H1 (cell line): ENCODE results near the gene MEN1. TPM values are rescaled to one million over a fixed set of nuclear protein-coding genes. Genes with fewer than 3 reads are reported as not detected.

ENCODE experiments used
- CTCF ChIA-PET: fragments of 300-600 bp; sonication (Branson Sonifier 250); formaldehyde crosslinking; loops from one replicate; lab custom pipeline; 2021; ENCODE audit not compliant: partially characterized antibody; lab: Charles Lee
- POLR2A ChIA-PET: fragments of 300-600 bp; sonication (Branson Sonifier 250); formaldehyde crosslinking; loops from one replicate; lab custom pipeline; 2021; ENCODE audit warnings: inconsistent platforms; ENCODE audit not compliant: partially characterized antibody; lab: Charles Lee
- DNase-seq, 2 experiments: peaks; one replicate each; pipeline versions ENCODE4 v3.0.0 to v3.0.0-alpha.2; 2010 to 2022; ENCODE audit warnings: low spot score in 2 of 2, low read depth in 1 of 2, mixed read lengths in 1 of 2
- FAIRE-seq: peaks from 2 replicates; lab custom pipeline; 2011; peaks lifted over from hg19 to GRCh38; lab: Jason Lieb, UNC
- H2AFZ ChIP-seq: 2 replicates; pipeline ENCODE4 v1.8.1; 2012; ENCODE audit warnings: low read length, inconsistent platforms
- H2AK5ac ChIP-seq: 2 replicates; pipeline ENCODE4 v1.6.1; 2013; ENCODE audit warnings: low read depth, low read length
- H2BK120ac ChIP-seq: replicated peaks from 2 replicates; pipeline ENCODE3; 2013; ENCODE audit warnings: low read depth, low read length, inconsistent platforms
- H2BK12ac ChIP-seq: 2 replicates; pipeline ENCODE4 v1.6.1; 2013; ENCODE audit warnings: low read depth, low read length
- H2BK15ac ChIP-seq: 2 replicates; pipeline ENCODE4 v1.6.1; 2013; ENCODE audit warnings: low read length
- H2BK20ac ChIP-seq: 2 replicates; pipeline ENCODE4 v1.6.1; 2013; ENCODE audit warnings: low read length
- H2BK5ac ChIP-seq: 2 replicates; pipeline ENCODE4 v1.6.1; 2013; ENCODE audit warnings: low read depth, low read length
- H3K14ac ChIP-seq: 2 replicates; pipeline ENCODE4 v1.6.1; 2013; ENCODE audit warnings: inconsistent platforms; ENCODE audit not compliant: insufficient read length
- H3K18ac ChIP-seq: 2 replicates; pipeline ENCODE4 v1.6.1; 2013; ENCODE audit warnings: low read length; ENCODE audit errors: extremely low read depth
- H3K23ac ChIP-seq: 2 replicates; pipeline ENCODE4 v1.6.1; 2013; ENCODE audit warnings: inconsistent platforms; ENCODE audit not compliant: insufficient read length
- H3K23me2 ChIP-seq: 2 replicates; pipeline ENCODE4 v1.6.1; 2013; ENCODE audit warnings: low read depth, low read length
- H3K27ac ChIP-seq: 2 replicates; pipeline ENCODE4 v1.6.1; 2011; ENCODE audit warnings: low read depth, low read length, inconsistent platforms
- H3K27me3 ChIP-seq, 4 experiments: replicated peaks in 1 of 4; 1 replicate in 1 of 4; 2 replicates in 3 of 4; pipeline versions ENCODE4 v1.6.1 to v1.8.1; 2011 to 2013; ENCODE audit warnings: low read length in 3 of 4, mild to moderate bottlenecking in 3 of 4, inconsistent platforms in 2 of 4, mixed read lengths in 2 of 4, moderate library complexity in 1 of 4; ENCODE audit not compliant: control insufficient read depth in 3 of 4, insufficient read depth in 3 of 4; ENCODE audit errors: extremely low read depth in 1 of 4
- H3K36me3 ChIP-seq, 4 experiments: 2 replicates each; pipeline versions ENCODE4 v1.6.1 to v1.8.1; 2011 to 2013; ENCODE audit warnings: mild to moderate bottlenecking in 4 of 4, low read length in 3 of 4, moderate library complexity in 2 of 4, control low read depth in 1 of 4, inconsistent platforms in 1 of 4; ENCODE audit not compliant: insufficient read depth in 4 of 4, control insufficient read depth in 2 of 4
- H3K4ac ChIP-seq: replicated peaks from 2 replicates; pipeline ENCODE3; 2013; ENCODE audit warnings: low read length, low read depth, mixed read lengths, inconsistent platforms; ENCODE audit not compliant: insufficient read length
- H3K4me1 ChIP-seq, 4 experiments: replicated peaks in 1 of 4; 1 replicate in 1 of 4; 2 replicates in 3 of 4; pipeline versions ENCODE4 v1.6.1 to v1.8.1; 2011 to 2013; ENCODE audit warnings: low read length in 3 of 4, inconsistent platforms in 2 of 4, mixed read lengths in 1 of 4; ENCODE audit not compliant: insufficient read depth in 4 of 4, control insufficient read depth in 3 of 4
- H3K4me2 ChIP-seq, 2 experiments: 2 replicates each; pipeline versions ENCODE4 v1.6.1 to v1.8.1; 2011 to 2013; ENCODE audit warnings: low read depth in 2 of 2, low read length in 2 of 2, control low read depth in 1 of 2, inconsistent platforms in 1 of 2, mild to moderate bottlenecking in 1 of 2; ENCODE audit not compliant: insufficient read depth in 1 of 2
- H3K4me3 ChIP-seq, 4 experiments: fragments of 200-600, 300-600 bp in 1 of 4; sonication (generic), shearing (Covaris generic), sonication (Bioruptor Twin) in 1 of 4; 2 replicates each; pipeline versions ENCODE4 v1.5.1 to v1.8.1; 2011 to 2016; ENCODE audit warnings: low read length in 4 of 4, low read depth in 3 of 4, control low read depth in 2 of 4, inconsistent platforms in 2 of 4, mild to moderate bottlenecking in 2 of 4, mixed read lengths in 1 of 4, moderate library complexity in 1 of 4; ENCODE audit not compliant: insufficient read depth in 2 of 4; ENCODE audit errors: extremely low read depth in 1 of 4
- H3K56ac ChIP-seq: replicated peaks from 2 replicates; pipeline ENCODE3; 2013; ENCODE audit warnings: low read depth, mild to moderate bottlenecking, mixed read lengths, low read length, inconsistent platforms; ENCODE audit not compliant: insufficient read length
- H3K79me1 ChIP-seq: 2 replicates; pipeline ENCODE4 v1.6.1; 2013; ENCODE audit warnings: low read depth, low read length, control low read depth
- H3K79me2 ChIP-seq, 2 experiments: 2 replicates each; pipeline versions ENCODE4 v1.6.1 to v1.8.1; 2012 to 2013; ENCODE audit warnings: low read length in 2 of 2, mild to moderate bottlenecking in 2 of 2, inconsistent platforms in 1 of 2; ENCODE audit not compliant: insufficient read depth in 2 of 2, control insufficient read depth in 1 of 2
- H3K9ac ChIP-seq, 4 experiments: replicated peaks in 1 of 4; 1 replicate in 1 of 4; 2 replicates in 3 of 4; pipeline versions ENCODE4 v1.6.1 to v1.8.1; 2011 to 2013; ENCODE audit warnings: low read depth in 3 of 4, low read length in 3 of 4, control low read depth in 2 of 4, mild to moderate bottlenecking in 2 of 4, moderate library complexity in 2 of 4, inconsistent platforms in 1 of 4; ENCODE audit errors: extremely low read depth in 1 of 4
- H3K9me3 ChIP-seq, 2 experiments: 2 replicates each; pipeline versions ENCODE4 v1.6.1 to v1.8.1; 2012 to 2013; ENCODE audit warnings: mild to moderate bottlenecking in 2 of 2, moderate library complexity in 2 of 2, control low read depth in 1 of 2, inconsistent platforms in 1 of 2, low read depth in 1 of 2, low read length in 1 of 2, mixed read lengths in 1 of 2; ENCODE audit not compliant: insufficient read depth in 2 of 2
- H4K20me1 ChIP-seq, 2 experiments: replicated peaks in 1 of 2; 2 replicates each; pipeline versions ENCODE3 to v1.8.1; 2011 to 2013; ENCODE audit warnings: inconsistent platforms in 2 of 2, low read length in 2 of 2, mild to moderate bottlenecking in 1 of 2; ENCODE audit not compliant: insufficient read depth in 2 of 2, control insufficient read depth in 1 of 2
- H4K5ac ChIP-seq: 2 replicates; pipeline ENCODE4 v1.6.1; 2013; ENCODE audit warnings: low read length, low read depth, mixed read lengths, inconsistent platforms; ENCODE audit not compliant: insufficient read length
- H4K8ac ChIP-seq: 2 replicates; pipeline ENCODE4 v1.8.0; 2013; ENCODE audit warnings: mild to moderate bottlenecking, moderate library complexity, low read length, inconsistent platforms; ENCODE audit not compliant: insufficient read depth; ENCODE audit errors: extremely low read depth
- H4K91ac ChIP-seq: replicated peaks from 2 replicates; pipeline ENCODE3; 2013; ENCODE audit warnings: low read length, mixed read lengths, inconsistent platforms; ENCODE audit not compliant: insufficient read length
- BACH1 ChIP-seq: IDR thresholded peaks from 2 replicates; pipeline ENCODE4 v1.6.1; 2012; ENCODE audit warnings: low read length, improper control_type of control experiment
- BRCA1 ChIP-seq: IDR thresholded peaks from 2 replicates; pipeline ENCODE4 v1.6.1; 2012; ENCODE audit warnings: low read depth, low read length, improper control_type of control experiment
- CHD1 ChIP-seq: IDR thresholded peaks from 2 replicates; pipeline ENCODE4 v1.6.1; 2012; ENCODE audit warnings: low read depth, low read length, improper control_type of control experiment
- EP300 ChIP-seq, 2 experiments: IDR thresholded peaks; 1 replicate in 1 of 2; 2 replicates in 1 of 2; pipeline ENCODE4 v1.6.1; 2011 to 2012; ENCODE audit warnings: low read depth in 2 of 2, low read length in 2 of 2, mild to moderate bottlenecking in 2 of 2, borderline replicate concordance in 1 of 2, inconsistent platforms in 1 of 2, moderate library complexity in 1 of 2
- EZH2 ChIP-seq: fragments of 200-600 bp; sonication (generic); IDR thresholded peaks from 2 replicates; pipeline ENCODE4 v1.7.1; 2012; ENCODE audit warnings: low read depth, mild to moderate bottlenecking, moderate library complexity, low read length, inconsistent platforms; ENCODE audit not compliant: severe bottlenecking
- HDAC6 ChIP-seq: IDR thresholded peaks from one replicate; pipeline ENCODE4 v1.7.1; 2012; ENCODE audit warnings: low read depth, mild to moderate bottlenecking, inconsistent platforms, low read length, moderate library complexity
- JUN ChIP-seq: IDR thresholded peaks from 2 replicates; pipeline ENCODE4 v1.6.1; 2011; ENCODE audit warnings: low read depth, mild to moderate bottlenecking, improper control_type of control experiment, low read length
- NANOG ChIP-seq: IDR thresholded peaks from 2 replicates; pipeline ENCODE4 v1.6.1; 2011; ENCODE audit warnings: low read length, low read depth, mild to moderate bottlenecking, inconsistent platforms; ENCODE audit not compliant: insufficient read depth, poor library complexity, severe bottlenecking
- RFX5 ChIP-seq: IDR thresholded peaks from 2 replicates; pipeline ENCODE4 v1.6.1; 2011; ENCODE audit warnings: low read depth, low read length, improper control_type of control experiment, borderline replicate concordance
- RNF2 ChIP-seq: fragments of 200-900, 300-1000 bp; sonication (generic); IDR thresholded peaks from 2 replicates; pipeline ENCODE4 v1.7.1; 2016; ENCODE audit warnings: borderline replicate concordance, low read depth, mild to moderate bottlenecking, antibody characterized with exemption, low read length; ENCODE audit not compliant: poor library complexity, severe bottlenecking; ENCODE audit errors: missing control alignments
- SRF ChIP-seq: IDR thresholded peaks from 2 replicates; pipeline ENCODE4 v1.6.1; 2011; ENCODE audit warnings: mild to moderate bottlenecking, low read depth, low read length, moderate library complexity
- TBP ChIP-seq: IDR thresholded peaks from 2 replicates; pipeline ENCODE4 v1.6.1; 2011; ENCODE audit warnings: low read depth, low read length, improper control_type of control experiment
- WGBS, 2 experiments: shearing (Covaris generic) in 1 of 2; methylation state at CpG; one replicate each; pipeline versions ENCODE4 v1.1.6 to v1.1.7; 2013 to 2015; ENCODE audit warnings: low lambda C conversion rate in 2 of 2, mixed read lengths in 2 of 2, inconsistent platforms in 1 of 2, low coverage in 1 of 2, missing lambda C conversion rate in 1 of 2; ENCODE audit not compliant: insufficient replicate concordance in 2 of 2, insufficient coverage in 1 of 2, insufficient read length in 1 of 2; ENCODE audit errors: extremely low coverage in 1 of 2, missing lambda C conversion rate in 1 of 2; 5-methylcytosine and 5-hydroxymethylcytosine counted together
- polyA plus RNA-seq, 7 experiments: library from polyadenylated mRNA; depleted of rRNA in 3 of 7; stranded (reverse) in 5 of 7; unstranded in 2 of 7; fragments of >200 nt in 5 of 7; fragments of 200-250 nt in 2 of 7; gene quantifications; 1 replicate in 5 of 7; 2 replicates in 1 of 7; 4 replicates in 1 of 7; pipeline versions ENCODE4 v1.2.1 to v1.2.3, GENCODE V29; 2011 to 2013; ENCODE audit warnings: missing spikeins in 2 of 7, mixed read lengths in 2 of 7
- total RNA-seq: library from RNA; stranded (reverse); fragmentation: NEBNext Ultra II Directional; extraction: Animal tissue kit (Norgen Biotek cat#: 25700); gene quantifications from 2 replicates; pipeline ENCODE4 v1.2.1, GENCODE V29; 2021

MEN1 gene
- total and polyA plus RNA-seq, 2 of the 8 experiments (the other 6 are each of a cell fraction or from before 2014, with no cell fraction given): 47.2 to 56.3 TPM

- no peak overlapping the region for H2AK5ac ChIP-seq
- no peak overlapping the region for H3K56ac ChIP-seq
- H3K36me3 ChIP-seq: peaks cover 2 to 5% (median 4%) of the 10 kb centered on the region in 4 experiments; a peak in 3 of 8 replicates
- no peak overlapping the region for H2BK5ac ChIP-seq
- H3K4me3 ChIP-seq: no peak overlapping the region
- no peak overlapping the region for H2BK20ac ChIP-seq
- no peak overlapping the region for H3K27ac ChIP-seq
- H2AFZ ChIP-seq: no peak overlapping the region
- DNase-seq: no peak
- H4K8ac ChIP-seq: peak overlapping the region; percentile 20; the same call in 1 of the 2 replicates
- H3K4me2 ChIP-seq: no peak overlapping the region
- no peak overlapping the region for H4K5ac ChIP-seq
- no peak overlapping the region for H3K18ac ChIP-seq
- TF ChIP-seq JUN (no peak), EP300 (IDR thresholded peaks at IDR 0.05; ENCODE audit: borderline replicate concordance in 1 of 2, low read depth in 2 of 2, low read length in 2 of 2) (no peak), SRF (no peak), NANOG (no peak), EZH2 (no peak), RFX5 (no peak), BRCA1 (no peak), TBP (no peak), RNF2 (no peak), HDAC6 (no peak), BACH1 (no peak), CHD1 (no peak)
- H3K4me1 ChIP-seq: peaks cover 0 to 12% (median 5%) of the 10 kb centered on the region in 4 experiments; a peak in 5 of 7 replicates
- H3K14ac ChIP-seq: no peak overlapping the region
- CTCF ChIA-PET: interaction anchor here (0.6 to 4.4 kb wide), 12 partner anchors 8 to 95 kb away, joined by 3 to 21 read pairs (median 4); no protein-coding TSS in a partner anchor
- H3K27me3 ChIP-seq: no peaks in the 10 kb centered on the region
- POLR2A ChIA-PET: interaction anchor here (0.5 to 2.7 kb wide), 9 partner anchors 12 to 63 kb away, joined by 3 to 7 read pairs (median 3); no protein-coding TSS in a partner anchor
- no peaks in the 10 kb centered on the region; the same call in 1 of the 2 replicates for H3K79me1 ChIP-seq
- H3K23me2 ChIP-seq: peaks cover 8% of the 10 kb centered on the region; the same call in 1 of the 2 replicates
- no peak overlapping the region for H4K91ac ChIP-seq
- 91% methylated on average over 14 of the region's 14 CpGs; no CpG with 5 or more reads in 1 of the 2 experiments for WGBS, 2 experiments
- no peak overlapping the region for H3K4ac ChIP-seq
- no peaks in the 10 kb centered on the region for H3K79me2 ChIP-seq
- peaks cover 2% of the 10 kb centered on the region in 2 experiments for H4K20me1 ChIP-seq
- no peak overlapping the region for H2BK12ac ChIP-seq
- H2BK15ac ChIP-seq: no peak overlapping the region
- FAIRE-seq: no peak
- no peak overlapping the region for H3K23ac ChIP-seq
- no peak overlapping the region for H2BK120ac ChIP-seq
- H3K9me3 ChIP-seq: no peaks in the 10 kb centered on the region
- H3K9ac ChIP-seq: no peak overlapping the region
These were observed 10.6 kb downstream of the MEN1 start for GRCh38 chr11:64799623-64800302.
